Fibroblast of pulmonary artery (primary cell): ENCODE results near the gene NOL7.

ENCODE experiments used
- DNase-seq: peaks from one replicate; pipeline ENCODE4 v3.0.0-alpha.2; 2010; ENCODE audit warnings: low read depth
- H3K4me3 ChIP-seq: replicated peaks from 2 replicates; pipeline ENCODE4 v1.5.1; 2011; ENCODE audit warnings: low read depth, mild to moderate bottlenecking, control low read depth, low read length, moderate library complexity
- TF ChIP-seq, protein P1 (sequence below): IDR thresholded peaks from 2 replicates; pipeline ENCODE4 v1.5.1; 2011; ENCODE audit warnings: mild to moderate bottlenecking, control low read depth, low read length, inconsistent platforms; ENCODE audit errors: missing control alignments

NOL7 gene

DNA sequence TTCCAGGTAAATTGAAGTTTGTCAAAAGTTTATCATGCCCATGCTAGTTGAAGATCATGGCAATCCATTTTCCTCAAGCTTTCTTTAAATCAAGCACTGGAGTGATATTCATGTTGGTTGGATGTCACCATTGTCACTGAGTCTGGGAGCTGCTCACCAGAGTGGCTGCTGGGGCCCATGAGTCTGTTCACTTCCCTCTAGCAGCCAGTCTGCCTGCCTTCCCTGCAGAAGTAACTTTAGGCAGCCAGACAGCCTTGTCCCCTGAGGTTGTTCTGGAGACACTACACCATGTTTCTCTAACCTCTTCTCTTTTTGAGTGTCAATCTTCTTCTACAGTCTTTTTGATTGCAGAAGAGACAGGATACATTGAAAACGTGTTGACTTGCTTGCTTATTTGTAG, 35.2 kb upstream of the NOL7 start:
- no peak overlapping the region for H3K4me3 ChIP-seq
- no peak for DNase-seq
- TF ChIP-seq, protein P1, sequence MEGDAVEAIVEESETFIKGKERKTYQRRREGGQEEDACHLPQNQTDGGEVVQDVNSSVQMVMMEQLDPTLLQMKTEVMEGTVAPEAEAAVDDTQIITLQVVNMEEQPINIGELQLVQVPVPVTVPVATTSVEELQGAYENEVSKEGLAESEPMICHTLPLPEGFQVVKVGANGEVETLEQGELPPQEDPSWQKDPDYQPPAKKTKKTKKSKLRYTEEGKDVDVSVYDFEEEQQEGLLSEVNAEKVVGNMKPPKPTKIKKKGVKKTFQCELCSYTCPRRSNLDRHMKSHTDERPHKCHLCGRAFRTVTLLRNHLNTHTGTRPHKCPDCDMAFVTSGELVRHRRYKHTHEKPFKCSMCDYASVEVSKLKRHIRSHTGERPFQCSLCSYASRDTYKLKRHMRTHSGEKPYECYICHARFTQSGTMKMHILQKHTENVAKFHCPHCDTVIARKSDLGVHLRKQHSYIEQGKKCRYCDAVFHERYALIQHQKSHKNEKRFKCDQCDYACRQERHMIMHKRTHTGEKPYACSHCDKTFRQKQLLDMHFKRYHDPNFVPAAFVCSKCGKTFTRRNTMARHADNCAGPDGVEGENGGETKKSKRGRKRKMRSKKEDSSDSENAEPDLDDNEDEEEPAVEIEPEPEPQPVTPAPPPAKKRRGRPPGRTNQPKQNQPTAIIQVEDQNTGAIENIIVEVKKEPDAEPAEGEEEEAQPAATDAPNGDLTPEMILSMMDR, result no peak

DNA sequence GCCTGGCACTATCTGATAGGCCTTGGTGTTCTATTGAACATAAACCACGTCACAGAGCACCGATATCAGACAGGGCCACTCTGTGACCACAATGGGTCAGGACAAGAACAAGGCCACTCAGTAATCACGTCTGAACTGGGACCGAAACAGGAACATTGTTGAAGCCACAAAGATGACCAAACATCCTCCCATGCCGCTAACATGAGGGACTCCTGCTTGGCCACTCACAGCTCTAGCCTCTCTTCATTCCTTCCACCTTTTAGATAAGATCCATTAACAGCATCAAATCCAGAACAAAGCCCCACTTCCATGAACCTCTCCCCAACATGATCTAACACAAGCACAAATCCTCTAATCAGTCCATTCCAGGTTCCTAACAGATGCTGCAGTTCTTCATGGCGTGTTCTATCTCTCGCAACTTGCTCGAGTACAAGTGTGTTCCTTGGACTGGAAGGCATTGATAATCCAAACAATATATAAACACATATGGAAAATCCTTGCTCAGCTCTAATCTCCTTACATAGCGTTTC, 33.4 kb upstream of the NOL7 start:
- TF ChIP-seq, protein P1, result no peak
- no peak for DNase-seq
- H3K4me3 ChIP-seq, result no peak overlapping the region

DNA sequence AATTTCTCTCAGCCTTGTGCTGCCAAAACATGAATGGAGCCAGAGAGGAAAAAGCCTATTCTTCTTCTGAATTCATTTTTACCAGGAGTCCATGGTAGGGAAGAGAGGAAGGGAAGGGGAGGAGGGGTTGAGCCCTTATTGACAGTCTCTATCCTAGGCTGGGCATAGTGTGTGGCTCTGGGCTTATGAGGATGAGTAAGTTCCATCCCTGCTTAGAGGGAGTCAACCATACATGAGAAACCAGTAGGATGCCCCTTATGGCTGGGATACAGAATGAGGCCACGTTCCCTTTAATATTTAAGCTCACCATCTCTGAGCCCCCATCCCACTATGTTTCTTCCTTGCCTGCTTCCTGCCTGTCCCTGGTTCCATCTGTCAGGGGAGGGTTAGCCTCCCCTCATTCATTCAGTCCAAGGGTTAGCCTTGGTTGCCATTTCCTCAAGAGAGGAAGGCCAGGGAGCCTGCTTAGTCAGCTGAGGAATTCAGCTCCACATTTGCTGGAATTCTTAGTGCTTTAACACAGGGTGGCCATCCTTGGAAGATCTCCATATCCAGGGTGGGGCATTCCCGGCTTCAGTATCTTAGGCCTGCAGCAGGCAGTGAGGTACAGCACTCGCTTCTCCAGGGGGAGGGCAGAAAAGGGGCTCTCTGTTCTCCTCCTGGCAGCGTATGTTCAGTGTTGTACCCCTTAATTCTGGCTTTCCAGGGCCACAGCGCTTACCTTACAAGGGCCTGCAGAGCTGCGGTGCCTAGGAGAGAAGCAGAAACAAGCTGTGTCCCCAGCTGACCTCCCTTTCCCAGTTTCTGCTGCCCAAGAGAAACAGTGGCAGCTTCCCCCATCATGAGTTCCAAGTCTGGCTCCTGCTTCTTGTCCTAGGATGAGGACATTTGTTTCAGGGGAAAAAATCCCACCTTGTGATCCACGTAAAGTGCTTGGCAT, 28.3 kb upstream of the NOL7 start:
- TF ChIP-seq, protein P1, result no peak
- no peak for DNase-seq
- H3K4me3 ChIP-seq, result no peak overlapping the region

DNA sequence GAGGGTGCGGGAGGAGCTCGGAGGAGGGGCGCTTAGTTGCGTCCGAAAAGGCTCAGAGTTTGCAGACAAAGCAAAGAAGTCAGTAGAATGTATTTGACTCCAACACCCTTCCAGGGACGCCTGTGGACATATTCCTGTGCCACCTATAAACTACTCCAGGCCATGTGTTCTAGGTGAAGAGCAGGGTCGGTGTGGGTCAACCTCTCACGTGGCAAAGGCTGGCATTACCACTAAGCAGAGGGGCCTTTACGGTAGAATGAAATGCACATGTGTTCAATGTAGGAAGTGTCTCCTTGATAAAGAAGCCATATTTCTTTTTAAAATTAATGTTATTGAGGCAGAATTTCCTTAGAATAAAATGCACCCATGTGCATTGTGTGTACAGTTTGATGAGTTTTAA, 25.3 kb upstream of the NOL7 start:
- TF ChIP-seq, protein P1, result no peak
- H3K4me3 ChIP-seq, result no peak overlapping the region
- DNase-seq, result no peak

DNA sequence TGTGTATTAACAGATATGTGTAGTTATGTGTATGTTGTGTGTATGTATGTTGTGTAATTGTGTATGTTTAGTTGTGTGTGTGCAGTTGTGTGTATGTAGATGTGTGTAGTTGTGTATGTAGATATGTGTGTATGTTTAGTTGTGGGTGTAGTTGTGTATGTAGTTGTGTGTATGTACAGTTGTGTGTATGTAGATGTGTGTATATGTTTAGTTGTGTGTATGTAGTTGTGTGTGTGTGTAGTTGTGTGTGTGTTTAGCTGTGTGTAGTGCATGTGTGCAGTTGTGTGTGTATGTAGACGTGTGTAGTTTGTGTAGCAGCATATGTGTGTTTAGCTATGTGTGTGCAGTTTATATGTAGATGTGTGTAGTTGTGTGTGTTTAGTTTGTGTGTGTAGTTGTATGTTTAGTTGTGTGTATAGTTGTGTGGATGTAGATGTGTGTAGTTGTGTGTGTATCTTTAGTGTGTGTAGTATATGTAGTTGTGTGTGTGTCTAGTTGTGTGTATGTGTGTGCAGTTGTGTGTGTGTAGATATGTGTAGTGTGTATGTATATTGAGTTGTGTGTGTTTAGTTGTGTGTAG, 24.5 kb upstream of the NOL7 start:
- no peak overlapping the region for H3K4me3 ChIP-seq
- DNase-seq, result no peak
- TF ChIP-seq, protein P1, result no peak

DNA sequence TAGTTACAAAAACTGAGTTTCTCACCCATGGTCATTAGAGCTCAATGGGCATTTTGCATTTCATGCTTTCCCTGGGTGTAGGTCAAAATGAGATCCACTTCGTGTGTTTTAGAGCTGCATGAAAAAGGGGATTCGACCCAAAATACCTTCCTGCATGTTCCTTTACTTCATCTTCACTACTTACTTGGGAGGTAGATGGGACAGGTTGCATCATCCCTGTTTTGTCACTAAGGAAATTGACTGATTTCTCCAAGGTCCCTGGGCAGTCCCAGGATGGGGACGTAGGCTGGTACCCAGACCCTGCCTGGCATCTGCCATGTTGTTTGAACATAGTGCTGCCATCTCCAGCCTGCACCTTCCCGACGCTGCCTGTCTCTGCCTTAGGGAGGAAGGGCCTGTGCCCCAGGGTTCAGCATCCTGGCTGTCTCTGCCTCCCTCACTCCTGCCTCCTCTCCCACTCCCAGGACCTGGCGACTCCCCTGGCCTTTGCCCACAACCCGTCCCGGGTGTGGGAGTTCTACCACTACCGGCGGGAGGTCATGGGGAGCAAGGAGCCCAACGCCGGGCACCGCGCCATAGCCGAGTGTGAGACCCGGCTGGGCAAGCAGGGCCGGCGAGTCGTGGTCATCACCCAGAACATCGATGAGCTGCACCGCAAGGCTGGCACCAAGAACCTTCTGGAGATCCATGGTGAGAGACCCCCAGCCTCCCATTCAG, 23.8 kb upstream of the NOL7 start:
- DNase-seq, result no peak
- no peak overlapping the region for H3K4me3 ChIP-seq
- TF ChIP-seq, protein P1, result no peak
